ENCODE measurements around the gene PPA2.

- no peak for TF ChIP-seq POLR2A (IDR thresholded peaks at IDR 0.05; ENCODE audit: low read length)
- TF ChIP-seq GATA1 (IDR thresholded peaks at IDR 0.05; ENCODE audit: low read depth, low read length), result no peak
Measured at GRCh38 chr4:105451346-105451745, 22.5 kb downstream of the PPA2 start.

All from erythroblast (primary cell).